Thoracic aorta (tissue), 2 donors: ENCODE data around the gene MBIP. TPM values are rescaled to one million over a fixed set of nuclear protein-coding genes. Genes with fewer than 3 reads are reported as not detected.

Experiments
- ATAC-seq: fragments of 150-250 bp; one replicate; pipeline ENCODE4 v1.8.0; 2017; ENCODE audit warnings: low read depth; ENCODE audit not compliant: insufficient number of reproducible peaks, low FRiP score
- DNase-seq: peaks from one replicate; pipeline ENCODE4 v3.0.0-alpha.2; 2020; ENCODE audit warnings: low spot score
- H3K27ac ChIP-seq, 2 donors: fragments of 200-600 bp; sonication (generic); 1 replicate in 1 of 2; 2 replicates in 1 of 2; pipeline ENCODE4 v1.5.1; 2016; ENCODE audit warnings: mild to moderate bottlenecking in 2 of 2, moderate library complexity in 2 of 2
- H3K27me3 ChIP-seq: fragments of 200-600 bp; sonication (generic); replicated peaks from 2 replicates; pipeline ENCODE4 v1.6.0; 2016; ENCODE audit warnings: mild to moderate bottlenecking; ENCODE audit not compliant: insufficient read depth
- H3K36me3 ChIP-seq: fragments of 200-600 bp; sonication (generic); one replicate; pipeline ENCODE4 v1.5.1; 2016
- H3K4me1 ChIP-seq, 2 donors: fragments of 200-600 bp; sonication (generic); 1 replicate in 1 of 2; 2 replicates in 1 of 2; pipeline versions ENCODE4 v1.5.1 to v1.6.0; 2016; ENCODE audit warnings: low read depth in 2 of 2, mild to moderate bottlenecking in 1 of 2; ENCODE audit not compliant: control insufficient read depth in 1 of 2
- H3K4me3 ChIP-seq: fragments of 200-600 bp; sonication (generic); 2 replicates; pipeline ENCODE4 v1.5.1; 2016; ENCODE audit warnings: mild to moderate bottlenecking
- H3K9me3 ChIP-seq: fragments of 200-600 bp; sonication (generic); 2 replicates; pipeline ENCODE4 v1.5.1; 2016
- CTCF ChIP-seq: fragments of 200-600 bp; sonication (generic); IDR thresholded peaks from one replicate; pipeline ENCODE4 v1.5.1; 2019; ENCODE audit warnings: antibody characterized with exemption
- total RNA-seq, 2 donors: library from RNA; depleted of rRNA; stranded (reverse); fragments of >200 nt; gene quantifications; one replicate each; pipeline versions ENCODE4 v1.1.0 to v1.2.3, GENCODE V29; 2016

The MBIP gene
- total RNA-seq, 2 donors from 2014 or later, result 22.7 to 23.4 TPM

GRCh38 chr14:36313206-36313605 lies 7.2 kb downstream of the MBIP start:
- Histone ChIP-seq H3K27me3 (no peaks in the 10 kb centered on the region), H3K9me3 (no peaks in the 10 kb centered on the region), H3K36me3 (peaks cover 23% of the 10 kb centered on the region), H3K4me1 (peaks cover 7 to 10% of the 10 kb centered on the region in 2 donors), H3K4me3 (no peak overlapping the region), H3K27ac (no peak overlapping the region)
- DNase-seq (no peak), ATAC-seq (no peak)
- no peak for TF ChIP-seq CTCF

- H3K4me3 ChIP-seq, result no peak overlapping the region
- no peak for DNase-seq
- no peaks in the 10 kb centered on the region for H3K27me3 ChIP-seq
- no peaks in the 10 kb centered on the region for H3K9me3 ChIP-seq
- no peaks in the 10 kb centered on the region for H3K4me1 ChIP-seq
- no peak for ATAC-seq
- peaks cover 34% of the 10 kb centered on the region for H3K36me3 ChIP-seq
- H3K27ac ChIP-seq, result no peak overlapping the region
- no peak for TF ChIP-seq CTCF
Observed at GRCh38 chr14:36306836-36307235, 13.6 kb downstream of the MBIP start.

GRCh38 chr14:36304895-36305294 lies 15.5 kb downstream of the MBIP start:
- peaks cover 0 to 4% of the 10 kb centered on the region in 2 donors for H3K4me1 ChIP-seq
- no peak overlapping the region for H3K4me3 ChIP-seq
- DNase-seq (no peak), ATAC-seq (no peak)
- H3K27me3 ChIP-seq, result no peaks in the 10 kb centered on the region
- no peak for TF ChIP-seq CTCF
- no peak overlapping the region for H3K27ac ChIP-seq
- H3K36me3 ChIP-seq, result peaks cover 23% of the 10 kb centered on the region
- no peaks in the 10 kb centered on the region for H3K9me3 ChIP-seq

GRCh38 chr14:36303960-36304359 lies 16.5 kb downstream of the MBIP start:
- no peak overlapping the region for H3K27ac ChIP-seq

GRCh38 chr14:36302823-36303222 lies 17.6 kb downstream of the MBIP start:
- peaks cover 0 to 4% of the 10 kb centered on the region in 2 donors for H3K4me1 ChIP-seq

More at GRCh38 chr14:36303960-36304359, 16.5 kb downstream of the MBIP start:
- H3K9me3 ChIP-seq, result no peaks in the 10 kb centered on the region
- no peak overlapping the region for H3K4me3 ChIP-seq
- peaks cover 0 to 4% of the 10 kb centered on the region in 2 donors for H3K4me1 ChIP-seq
- ATAC-seq, result no peak
- H3K27me3 ChIP-seq, result no peaks in the 10 kb centered on the region
- no peak for TF ChIP-seq CTCF
- peaks cover 24% of the 10 kb centered on the region for H3K36me3 ChIP-seq
- no peak for DNase-seq

More at GRCh38 chr14:36302823-36303222, 17.6 kb downstream of the MBIP start:
- Histone ChIP-seq H3K4me3 (no peak overlapping the region), H3K27ac (no peak overlapping the region), H3K27me3 (no peaks in the 10 kb centered on the region), H3K36me3 (peaks cover 23% of the 10 kb centered on the region), H3K9me3 (no peaks in the 10 kb centered on the region)
- ATAC-seq (no peak), DNase-seq (no peak)
- no peak for TF ChIP-seq CTCF
